SIG-M5 (cell line): ENCODE measurements around the gene SIM2.

Experiments
- DNase-seq: peaks from one replicate; lab custom pipeline; 2025; lab: John Stamatoyannopoulos, UW

The SIM2 gene

GRCh38 chr21:36766511-36766910, 67.6 kb downstream of the SIM2 start:
- DNase-seq, result no peak

GRCh38 chr21:36767096-36767495, 68.2 kb downstream of the SIM2 start:
- DNase-seq, result no peak

GRCh38 chr21:36768496-36768895, 69.6 kb downstream of the SIM2 start:
- no peak for DNase-seq

GRCh38 chr21:36769051-36769839, 70.3 kb downstream of the SIM2 start:
- DNase-seq, result no peak

- DNase-seq, result no peak
Observed at GRCh38 chr21:36773117-36773516, 74.2 kb downstream of the SIM2 start.

- no peak for DNase-seq
Observed at GRCh38 chr21:36773995-36774394, 75.1 kb downstream of the SIM2 start.

- no peak for DNase-seq
Observed at GRCh38 chr21:36776981-36777617, 78.2 kb downstream of the SIM2 start.

GRCh38 chr21:36780861-36781260, 81.9 kb downstream of the SIM2 start:
- DNase-seq, result no peak

- DNase-seq, result no peak
Observed at GRCh38 chr21:36783612-36784374, 84.9 kb downstream of the SIM2 start.

GRCh38 chr21:36784947-36785346, 86.0 kb downstream of the SIM2 start:
- DNase-seq, result no peak

- DNase-seq, result no peak
Observed at GRCh38 chr21:36785615-36786014, 86.7 kb downstream of the SIM2 start.

GRCh38 chr21:36786186-36786585, 87.3 kb downstream of the SIM2 start:
- no peak for DNase-seq

- no peak for DNase-seq
Observed at GRCh38 chr21:36788120-36788638, 89.3 kb downstream of the SIM2 start.

GRCh38 chr21:36790616-36791015, 91.7 kb downstream of the SIM2 start:
- no peak for DNase-seq

- no peak for DNase-seq
Observed at GRCh38 chr21:36791180-36791579, 92.3 kb downstream of the SIM2 start.

GRCh38 chr21:36791695-36792470, 93.0 kb downstream of the SIM2 start:
- DNase-seq, result no peak

GRCh38 chr21:36792505-36792967, 93.6 kb downstream of the SIM2 start:
- no peak for DNase-seq

GRCh38 chr21:36796070-36796469, 97.2 kb downstream of the SIM2 start:
- no peak for DNase-seq

- no peak for DNase-seq
Observed at GRCh38 chr21:36798491-36798890, 99.6 kb downstream of the SIM2 start.
